ENCODE data around the gene ZIC1. TPM values are rescaled to one million over a fixed set of nuclear protein-coding genes. Genes with fewer than 3 reads are reported as not detected.

The ZIC1 gene
- total RNA-seq, 1 experiment from 2014 or later = not detected

DNA sequence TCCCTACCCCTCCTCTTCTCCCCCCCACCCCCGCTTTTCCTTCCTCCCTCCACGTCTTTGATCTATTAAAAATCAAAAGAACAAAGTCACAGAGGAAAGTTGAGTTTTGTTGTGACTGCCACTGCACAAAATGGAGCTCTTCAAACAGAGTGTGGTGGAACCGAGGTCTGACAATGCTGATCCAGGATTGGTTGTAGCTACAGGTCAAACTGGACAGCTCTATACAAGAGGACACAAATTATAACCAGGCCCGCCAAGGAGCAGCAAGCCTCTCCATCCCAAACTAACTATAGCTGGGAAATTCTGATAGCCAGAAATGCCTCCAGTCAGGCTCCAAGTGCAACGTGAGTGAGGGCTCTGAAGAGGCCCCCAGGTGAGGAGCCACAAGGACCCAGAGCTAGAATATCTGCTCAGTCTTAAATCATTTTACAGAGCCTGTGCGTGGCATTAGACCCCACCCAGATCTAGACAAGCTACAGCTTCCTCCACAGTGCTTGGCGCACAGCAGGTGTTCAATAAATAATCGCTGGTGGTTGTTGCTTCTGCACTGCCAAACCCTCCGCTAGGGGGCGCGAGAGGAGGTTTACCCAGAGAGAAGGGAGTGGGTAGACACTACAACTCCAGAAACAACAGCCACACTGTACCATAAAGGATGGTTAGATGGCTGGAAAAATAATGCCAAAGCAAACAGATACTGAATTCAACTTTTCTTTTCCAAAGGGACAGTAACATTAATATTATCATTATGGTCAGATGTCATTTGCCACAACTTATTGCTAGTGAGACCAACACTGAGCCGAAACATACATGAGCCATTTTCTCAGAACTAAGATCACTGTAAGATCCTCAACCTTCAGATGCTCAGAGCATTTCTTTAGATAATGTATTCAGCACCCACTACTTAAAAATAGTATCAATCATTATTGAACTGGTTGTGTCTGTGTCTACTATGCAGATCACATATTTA is 47.4 kb upstream of the ZIC1 start:
- no peak overlapping the region for H3K4me2 ChIP-seq (ENCODE audit: low read length)
- POLR2A ChIA-PET = no interaction called here
- no peak overlapping the region for H3K9ac ChIP-seq (ENCODE audit: low read length)
- ATAC-seq (peak; percentile 95), DNase-seq (ENCODE audit: low read depth, low spot score) (peak; percentile 34)
- BruUV-seq (replicated peaks) = no TSS peak
- no peak overlapping the region for H2AFZ ChIP-seq (ENCODE audit: low read depth, low read length, poor library complexity, severe bottlenecking)
- peak; percentile 53 to 95 (median 84); a peak in 5 of 6 replicates for TF ChIP-seq CTCF (IDR thresholded peaks at IDR 0.05 in 2 of 3, conservative IDR thresholded peaks at IDR 0.05 in 1 of 3; ENCODE audit: borderline replicate concordance in 1 of 3, insufficient read depth in 1 of 3, low read depth in 2 of 3, low read length in 2 of 3)
- TF ChIP-seq SIN3A (IDR thresholded peaks at IDR 0.05; ENCODE audit: low read depth) = no peak
- TF ChIP-seq EZH2phosphoT487 (IDR thresholded peaks at IDR 0.05; ENCODE audit: borderline replicate concordance) = no peak
- no peak for TF ChIP-seq POLR2AphosphoS5 (IDR thresholded peaks at IDR 0.05; ENCODE audit: low read depth, low read length)
- TF ChIP-seq RAD21 (IDR thresholded peaks at IDR 0.05; ENCODE audit: low read depth) = peak; percentile 57
- TF ChIP-seq SRF (IDR thresholded peaks at IDR 0.05; ENCODE audit: low read depth) = no peak
- H3K4me3 ChIP-seq (replicated peaks in 1 of 2; ENCODE audit: low read depth in 1 of 2, low read length in 2 of 2) = no peak overlapping the region
- no peak overlapping the region for H3K27ac ChIP-seq (ENCODE audit: low read depth, low read length)
- CTCF ChIA-PET = interaction anchor here (0.9 to 1.1 kb wide), 10 partner anchors 9 to 716 kb away, joined by 3 to 8 read pairs (median 4); no protein-coding TSS in a partner anchor
- H3K9me3 ChIP-seq (ENCODE audit: control insufficient read depth in 1 of 2, insufficient read depth in 1 of 2, low read depth in 1 of 2, low read length in 2 of 2) = no peaks in the 10 kb centered on the region
- no peaks in the 10 kb centered on the region for H3K4me1 ChIP-seq (ENCODE audit: control insufficient read depth in 1 of 2, insufficient read depth in 2 of 2, low read length in 2 of 2)
- no peaks in the 10 kb centered on the region for H3K9me2 ChIP-seq (ENCODE audit: insufficient read depth)
- H3K79me2 ChIP-seq (ENCODE audit: insufficient read depth, low read length) = no peaks in the 10 kb centered on the region
- H3K36me3 ChIP-seq (ENCODE audit: control insufficient read depth in 1 of 2, insufficient read depth in 2 of 2, low read length in 2 of 2) = no peaks in the 10 kb centered on the region
- RAD21 ChIA-PET (ENCODE audit: low non-redundant PET in 1 of 2, low total read pairs in 2 of 2, uncharacterized antibody in 2 of 2, unreplicated experiment in 2 of 2) = interaction anchor here in 1 of 2 experiments (0.5 kb wide), 1 partner anchor 74 kb away, joined by 4 read pairs; no protein-coding TSS in a partner anchor
- no peaks in the 10 kb centered on the region for H3K27me3 ChIP-seq (ENCODE audit: insufficient read depth, low read length)
- intact Hi-C loops (cut with micrococcal nuclease) = loop anchor here (5.0 kb wide), 1 partner anchor 716 kb away; no protein-coding TSS in a partner anchor
- H4K20me1 ChIP-seq (ENCODE audit: insufficient read depth) = no peaks in the 10 kb centered on the region

All from HCT116 (cell line).